Stimulated activated CD8-positive, alpha-beta memory T cell treated with anti-CD3 and anti-CD28 coated beads, Interleukin-4, amount 100 ng/mL, for 48 hours (primary cell): Measurements from ENCODE around the gene CLPTM1.
A peak's percentile ranks its signal among the peaks of the same experiment; 100 is the strongest.
"Not testable (repeated sequence)": the region's sequence is repeated elsewhere in the genome, so short reads cannot be mapped to it uniquely, and the experiment has no call there.

Experiments used
- DNase-seq: peaks from one replicate; pipeline ENCODE4 v3.0.0-alpha.2; 2020

Gene CLPTM1

GRCh38 chr19:44954649-44955504 lies at the start of gene CLPTM1:
CLPTM1 (plus strand) TSS chr19:44955380; CDS start chr19:44955396, 16 bp downstream.
- peak; percentile 97 for DNase-seq

- no peak for DNase-seq
Observed at GRCh38 chr19:44905437-44906160, 49.6 kb upstream of the CLPTM1 start, which contains the start of gene APOE. APOE (plus strand) TSS chr19:44905796; CDS start chr19:44906625, 829 bp downstream.

GRCh38 chr19:44907613-44908012 lies 47.6 kb upstream of the CLPTM1 start:
- no peak for DNase-seq

- no peak for DNase-seq
Observed at GRCh38 chr19:44908074-44908835, 46.9 kb upstream of the CLPTM1 start.

GRCh38 chr19:44908836-44909261 lies 46.3 kb upstream of the CLPTM1 start:
- no peak for DNase-seq

- no peak for DNase-seq
Observed at GRCh38 chr19:44909775-44910174, 45.4 kb upstream of the CLPTM1 start.

GRCh38 chr19:44911896-44912295 lies 43.3 kb upstream of the CLPTM1 start:
- not testable (repeated sequence) for DNase-seq

- no peak for DNase-seq
Observed at GRCh38 chr19:44912854-44913253, 42.3 kb upstream of the CLPTM1 start.

GRCh38 chr19:44913512-44914432 lies 41.4 kb upstream of the CLPTM1 start:
- DNase-seq: not testable (repeated sequence)

- DNase-seq: peak; percentile 87
Observed at GRCh38 chr19:44914433-44915206, 40.6 kb upstream of the CLPTM1 start, which contains the start of gene APOC1. APOC1 (plus strand) TSS chr19:44914608; CDS start chr19:44914892, 284 bp downstream.

- DNase-seq: no peak
Observed at GRCh38 chr19:44924243-44924725, 30.9 kb upstream of the CLPTM1 start.

GRCh38 chr19:44925114-44925891 lies 29.9 kb upstream of the CLPTM1 start:
- DNase-seq: no peak

GRCh38 chr19:44926245-44927077 lies 28.7 kb upstream of the CLPTM1 start:
- DNase-seq: not testable (repeated sequence)

GRCh38 chr19:44927746-44928145 lies 27.4 kb upstream of the CLPTM1 start:
- no peak for DNase-seq

GRCh38 chr19:44930088-44930487 lies 25.1 kb upstream of the CLPTM1 start:
- DNase-seq: no peak

GRCh38 chr19:44931541-44931940 lies 23.6 kb upstream of the CLPTM1 start:
- DNase-seq: no peak

GRCh38 chr19:44939668-44940067 lies 15.5 kb upstream of the CLPTM1 start:
- no peak for DNase-seq

GRCh38 chr19:44942067-44942571 lies 13.1 kb upstream of the CLPTM1 start, which contains the start of gene APOC4:
APOC4 (plus strand) TSS chr19:44942237; CDS start chr19:44942278, 41 bp downstream.
- no peak for DNase-seq

GRCh38 chr19:44943801-44944249 lies 11.4 kb upstream of the CLPTM1 start:
- DNase-seq: no peak
